ENCODE data around the gene HOXB7. TPM values are rescaled to one million over a fixed set of nuclear protein-coding genes. Genes with fewer than 3 reads are reported as not detected.

The HOXB7 gene
- total and polyA plus RNA-seq, 4 donors, result 0.08 to 0.31 (median 0.27) TPM

- Histone ChIP-seq H3K9me3 (ENCODE audit: control insufficient read depth in 4 of 4, low read length in 3 of 4) (no peaks in the 10 kb centered on the region), H3K4me1 (ENCODE audit: control insufficient read depth in 4 of 4, insufficient read depth in 4 of 4, low read length in 3 of 4) (peaks cover 0 to 2% (median 0%) of the 10 kb centered on the region in 4 donors), H3K9ac (ENCODE audit: low read depth in 1 of 2, low read length in 2 of 2) (no peak overlapping the region), H3K27me3 (ENCODE audit: control insufficient read depth in 4 of 4, insufficient read depth in 4 of 4, low read length in 3 of 4) (peaks cover 3 to 15% (median 9%) of the 10 kb centered on the region in 4 donors), H3K27ac (ENCODE audit: low read depth in 1 of 2, low read length in 2 of 2) (no peak overlapping the region), H3K4me3 (ENCODE audit: low read depth in 1 of 3, low read length in 3 of 3) (peak overlapping the region in 1 of 3 donors; percentile 31), H3K36me3 (ENCODE audit: control insufficient read depth in 4 of 4, insufficient read depth in 3 of 4, low read depth in 1 of 4, low read length in 3 of 4) (no peaks in the 10 kb centered on the region)
- no peak for TF ChIP-seq SP1 (IDR thresholded peaks at IDR 0.05)
- TF ChIP-seq RAD21 (IDR thresholded peaks at IDR 0.05), result no peak
- no peak for TF ChIP-seq GABPA (IDR thresholded peaks at IDR 0.05 in 1 of 2, conservative IDR thresholded peaks at IDR 0.05 in 1 of 2)
- TF ChIP-seq EGR1 (IDR thresholded peaks at IDR 0.05; ENCODE audit: low read depth in 2 of 2), result no peak
- TF ChIP-seq CTCF (IDR thresholded peaks at IDR 0.05; ENCODE audit: low read depth, low read length, missing input control), result no peak
- no peak for TF ChIP-seq JUND (IDR thresholded peaks at IDR 0.05)
- TF ChIP-seq HNF4G (IDR thresholded peaks at IDR 0.05), result no peak
- no peak for TF ChIP-seq FOXA2 (IDR thresholded peaks at IDR 0.05)
- 35% methylated on average over 6 of the region's 6 CpGs for WGBS
- no peak for DNase-seq (ENCODE audit: low spot score)
Measured at GRCh38 chr17:48563385-48563838, 47.4 kb downstream of the HOXB7 start.

GRCh38 chr17:48562934-48563333, 47.9 kb downstream of the HOXB7 start:
- WGBS, result 26% methylated on average over 5 of the region's 5 CpGs
- Histone ChIP-seq H3K4me1 (ENCODE audit: control insufficient read depth in 4 of 4, insufficient read depth in 4 of 4, low read length in 3 of 4) (peaks cover 0 to 2% (median 0%) of the 10 kb centered on the region in 4 donors), H3K27ac (ENCODE audit: low read depth in 1 of 2, low read length in 2 of 2) (no peak overlapping the region), H3K27me3 (ENCODE audit: control insufficient read depth in 4 of 4, insufficient read depth in 4 of 4, low read length in 3 of 4) (peaks cover 3 to 15% (median 9%) of the 10 kb centered on the region in 4 donors), H3K4me3 (ENCODE audit: low read depth in 1 of 3, low read length in 3 of 3) (no peak overlapping the region), H3K9ac (ENCODE audit: low read depth in 1 of 2, low read length in 2 of 2) (no peak overlapping the region), H3K36me3 (ENCODE audit: control insufficient read depth in 4 of 4, insufficient read depth in 3 of 4, low read depth in 1 of 4, low read length in 3 of 4) (no peaks in the 10 kb centered on the region), H3K9me3 (ENCODE audit: control insufficient read depth in 4 of 4, low read length in 3 of 4) (no peaks in the 10 kb centered on the region)
- DNase-seq (ENCODE audit: low spot score), result no peak
- no peak for TF ChIP-seq CTCF (IDR thresholded peaks at IDR 0.05; ENCODE audit: low read depth, low read length, missing input control)
- no peak for TF ChIP-seq RAD21 (IDR thresholded peaks at IDR 0.05)
- TF ChIP-seq YY1 (IDR thresholded peaks at IDR 0.05), result no peak
- TF ChIP-seq HNF4G (IDR thresholded peaks at IDR 0.05), result no peak
- no peak for TF ChIP-seq MAX (IDR thresholded peaks at IDR 0.05)
- no peak for TF ChIP-seq TAF1 (conservative IDR thresholded peaks at IDR 0.05)
- TF ChIP-seq JUND (IDR thresholded peaks at IDR 0.05), result no peak
- TF ChIP-seq ZBTB33 (IDR thresholded peaks at IDR 0.05), result no peak
- TF ChIP-seq REST (IDR thresholded peaks at IDR 0.05), result no peak
- no peak for TF ChIP-seq ATF3 (IDR thresholded peaks at IDR 0.05)
- no peak for TF ChIP-seq SP1 (IDR thresholded peaks at IDR 0.05)
- TF ChIP-seq FOXA1 (IDR thresholded peaks at IDR 0.05), result no peak
- TF ChIP-seq HNF4A (conservative IDR thresholded peaks at IDR 0.05), result no peak
- TF ChIP-seq GABPA (IDR thresholded peaks at IDR 0.05 in 1 of 2, conservative IDR thresholded peaks at IDR 0.05 in 1 of 2), result no peak
- no peak for TF ChIP-seq NR2F2 (IDR thresholded peaks at IDR 0.05)

Data from liver (tissue), 9 donors.